ENCODE results near the gene NRAP. TPM values are rescaled to one million over a fixed set of nuclear protein-coding genes. Genes with fewer than 3 reads are reported as not detected.

NRAP gene
- total RNA-seq, 1 donor from 2014 or later = not detected

GRCh38 chr10:113560071-113560470 lies 103.8 kb downstream of the NRAP start:
- Mint-ChIP-seq H3K27me3 (ENCODE audit: unreplicated experiment) (peaks cover 26% of the 10 kb centered on the region), H3K4me1 (ENCODE audit: unreplicated experiment) (peaks cover 2% of the 10 kb centered on the region), H3K27ac (ENCODE audit: unreplicated experiment) (no peak overlapping the region), H3K4me3 (ENCODE audit: unreplicated experiment) (no peak overlapping the region), H3K9me3 (ENCODE audit: unreplicated experiment) (no peaks in the 10 kb centered on the region), H3K36me3 (ENCODE audit: unreplicated experiment) (no peaks in the 10 kb centered on the region)
- no peak for DNase-seq (ENCODE audit: extremely low spot score, unreplicated experiment)
- TF ChIP-seq CTCF (IDR thresholded peaks at IDR 0.05) = no peak

GRCh38 chr10:113557903-113558321 lies 105.9 kb downstream of the NRAP start:
- DNase-seq (ENCODE audit: extremely low spot score, unreplicated experiment) = no peak
- no peaks in the 10 kb centered on the region for H3K9me3 Mint-ChIP-seq (ENCODE audit: unreplicated experiment)
- TF ChIP-seq CTCF (IDR thresholded peaks at IDR 0.05) = no peak
- H3K27ac Mint-ChIP-seq (ENCODE audit: unreplicated experiment) = no peak overlapping the region
- peaks cover 28% of the 10 kb centered on the region for H3K27me3 Mint-ChIP-seq (ENCODE audit: unreplicated experiment)
- H3K4me1 Mint-ChIP-seq (ENCODE audit: unreplicated experiment) = no peaks in the 10 kb centered on the region
- H3K36me3 Mint-ChIP-seq (ENCODE audit: unreplicated experiment) = no peaks in the 10 kb centered on the region
- no peak overlapping the region for H3K4me3 Mint-ChIP-seq (ENCODE audit: unreplicated experiment)

GRCh38 chr10:113557424-113557862 lies 106.4 kb downstream of the NRAP start:
- TF ChIP-seq CTCF (IDR thresholded peaks at IDR 0.05) = no peak

GRCh38 chr10:113555751-113556150 lies 108.1 kb downstream of the NRAP start:
- DNase-seq (ENCODE audit: extremely low spot score, unreplicated experiment) = no peak
- Mint-ChIP-seq H3K4me3 (ENCODE audit: unreplicated experiment) (no peak overlapping the region), H3K27ac (ENCODE audit: unreplicated experiment) (no peak overlapping the region), H3K4me1 (ENCODE audit: unreplicated experiment) (peaks cover 1% of the 10 kb centered on the region), H3K27me3 (ENCODE audit: unreplicated experiment) (peaks cover 28% of the 10 kb centered on the region), H3K9me3 (ENCODE audit: unreplicated experiment) (peaks cover 2% of the 10 kb centered on the region), H3K36me3 (ENCODE audit: unreplicated experiment) (no peaks in the 10 kb centered on the region)
- no peak for TF ChIP-seq CTCF (IDR thresholded peaks at IDR 0.05)

More at GRCh38 chr10:113557424-113557862, 106.4 kb downstream of the NRAP start:
- DNase-seq (ENCODE audit: extremely low spot score, unreplicated experiment) = no peak
- H3K4me1 Mint-ChIP-seq (ENCODE audit: unreplicated experiment) = no peaks in the 10 kb centered on the region
- peaks cover 28% of the 10 kb centered on the region for H3K27me3 Mint-ChIP-seq (ENCODE audit: unreplicated experiment)
- no peaks in the 10 kb centered on the region for H3K36me3 Mint-ChIP-seq (ENCODE audit: unreplicated experiment)
- H3K9me3 Mint-ChIP-seq (ENCODE audit: unreplicated experiment) = no peaks in the 10 kb centered on the region
- H3K4me3 Mint-ChIP-seq (ENCODE audit: unreplicated experiment) = no peak overlapping the region
- no peak overlapping the region for H3K27ac Mint-ChIP-seq (ENCODE audit: unreplicated experiment)

- H3K27me3 Mint-ChIP-seq (ENCODE audit: unreplicated experiment) = peaks cover 28% of the 10 kb centered on the region
- H3K4me3 Mint-ChIP-seq (ENCODE audit: unreplicated experiment) = no peak overlapping the region
- no peak for DNase-seq (ENCODE audit: extremely low spot score, unreplicated experiment)
- H3K9me3 Mint-ChIP-seq (ENCODE audit: unreplicated experiment) = peaks cover 6% of the 10 kb centered on the region
- no peaks in the 10 kb centered on the region for H3K36me3 Mint-ChIP-seq (ENCODE audit: unreplicated experiment)
- no peak overlapping the region for H3K27ac Mint-ChIP-seq (ENCODE audit: unreplicated experiment)
- no peak for TF ChIP-seq CTCF (IDR thresholded peaks at IDR 0.05)
- H3K4me1 Mint-ChIP-seq (ENCODE audit: unreplicated experiment) = peaks cover 6% of the 10 kb centered on the region
These were observed 108.6 kb downstream of the NRAP start for GRCh38 chr10:113555245-113555644.

Data from osteocyte (in vitro differentiated cells).